ENCODE measurements around the gene SPOCK1. TPM values are rescaled to one million over a fixed set of nuclear protein-coding genes. Genes with fewer than 3 reads are reported as not detected.

The SPOCK1 gene
- total RNA-seq, 1 experiment from 2014 or later = 10.9 TPM

DNA sequence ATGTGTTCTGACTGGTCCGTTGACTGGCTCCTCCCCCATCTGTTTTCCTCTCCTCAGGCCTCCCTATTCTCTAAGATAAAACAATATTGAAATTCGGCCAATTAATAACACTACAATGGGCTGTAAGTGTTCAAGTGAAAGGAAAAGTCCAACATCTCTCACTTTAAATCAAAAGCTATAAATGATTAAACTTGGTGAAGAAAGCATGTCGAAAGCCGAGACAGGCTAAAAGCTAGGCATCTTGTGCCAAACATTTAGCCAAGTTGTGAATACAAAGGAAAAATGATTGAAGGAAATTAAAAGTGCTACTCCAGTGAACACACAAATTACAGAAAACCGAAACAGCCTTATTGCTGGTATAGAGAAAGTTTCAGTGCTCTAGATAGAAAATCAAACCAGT, 310.6 kb downstream of the SPOCK1 start:
- H3K4ac ChIP-seq (ENCODE audit: low read depth, low read length) = no peak overlapping the region
- no peak overlapping the region for H3K9ac ChIP-seq (ENCODE audit: extremely low read depth, insufficient read length, low read length)
- no peaks in the 10 kb centered on the region for H3K27me3 ChIP-seq (ENCODE audit: insufficient read depth, low read length)
- TF ChIP-seq, protein P1, sequence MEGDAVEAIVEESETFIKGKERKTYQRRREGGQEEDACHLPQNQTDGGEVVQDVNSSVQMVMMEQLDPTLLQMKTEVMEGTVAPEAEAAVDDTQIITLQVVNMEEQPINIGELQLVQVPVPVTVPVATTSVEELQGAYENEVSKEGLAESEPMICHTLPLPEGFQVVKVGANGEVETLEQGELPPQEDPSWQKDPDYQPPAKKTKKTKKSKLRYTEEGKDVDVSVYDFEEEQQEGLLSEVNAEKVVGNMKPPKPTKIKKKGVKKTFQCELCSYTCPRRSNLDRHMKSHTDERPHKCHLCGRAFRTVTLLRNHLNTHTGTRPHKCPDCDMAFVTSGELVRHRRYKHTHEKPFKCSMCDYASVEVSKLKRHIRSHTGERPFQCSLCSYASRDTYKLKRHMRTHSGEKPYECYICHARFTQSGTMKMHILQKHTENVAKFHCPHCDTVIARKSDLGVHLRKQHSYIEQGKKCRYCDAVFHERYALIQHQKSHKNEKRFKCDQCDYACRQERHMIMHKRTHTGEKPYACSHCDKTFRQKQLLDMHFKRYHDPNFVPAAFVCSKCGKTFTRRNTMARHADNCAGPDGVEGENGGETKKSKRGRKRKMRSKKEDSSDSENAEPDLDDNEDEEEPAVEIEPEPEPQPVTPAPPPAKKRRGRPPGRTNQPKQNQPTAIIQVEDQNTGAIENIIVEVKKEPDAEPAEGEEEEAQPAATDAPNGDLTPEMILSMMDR (conservative IDR thresholded peaks at IDR 0.05) = no peak
- H3K18ac ChIP-seq (ENCODE audit: insufficient read length, low read depth, low read length) = no peak overlapping the region
- H4K20me1 ChIP-seq (ENCODE audit: control insufficient read depth, insufficient read depth, insufficient read length) = no peaks in the 10 kb centered on the region
- no peaks in the 10 kb centered on the region for H3K4me1 ChIP-seq (ENCODE audit: insufficient read depth, low read length)
- no peak overlapping the region for H3K27ac Mint-ChIP-seq
- H3K27me3 Mint-ChIP-seq (ENCODE audit: low read depth) = no peaks in the 10 kb centered on the region
- no peak overlapping the region for H2BK120ac ChIP-seq (ENCODE audit: low read depth, low read length, poor library complexity, severe bottlenecking)
- H3T11ph ChIP-seq (ENCODE audit: low read length) = no peak overlapping the region
- no peaks in the 10 kb centered on the region for H3K23me2 ChIP-seq (ENCODE audit: insufficient read length, low read depth, low read length, poor library complexity, severe bottlenecking)
- H2BK12ac ChIP-seq (ENCODE audit: insufficient read length, low read depth, low read length) = no peak overlapping the region
- no peak overlapping the region for H2AK5ac ChIP-seq (ENCODE audit: insufficient read length, low read length)
- no peak for DNase-seq
- no peak overlapping the region for H4K8ac ChIP-seq (replicated peaks; ENCODE audit: insufficient read length, low read depth, low read length)
- H3K23ac ChIP-seq (ENCODE audit: insufficient read length, low read depth, low read length) = no peak overlapping the region
- H3K14ac ChIP-seq (ENCODE audit: insufficient read depth, low read length) = no peak overlapping the region
- no peaks in the 10 kb centered on the region for H3K79me2 ChIP-seq (ENCODE audit: insufficient read depth, low read length)
- H2BK5ac ChIP-seq (ENCODE audit: insufficient read length, low read length) = no peak overlapping the region
- H2BK15ac ChIP-seq (ENCODE audit: low read depth, low read length) = no peak overlapping the region
- peaks cover 6 to 13% of the 10 kb centered on the region in 2 experiments for H3K4me1 Mint-ChIP-seq
- H3K9me3 Mint-ChIP-seq = no peaks in the 10 kb centered on the region; a peak in 1 of 5 replicates
- H3K9me3 ChIP-seq (ENCODE audit: control insufficient read depth, low read depth, low read length) = no peaks in the 10 kb centered on the region
- no peak overlapping the region for H3K4me2 ChIP-seq (ENCODE audit: insufficient read depth, insufficient read length, low read length)
- no CpG with 5 or more reads among the region's 5 CpGs for WGBS (ENCODE audit: extremely low coverage, insufficient read length, low lambda C conversion rate)
- H3K27ac ChIP-seq (ENCODE audit: insufficient read length, low read depth, low read length) = no peak overlapping the region
- no peak overlapping the region for H2BK20ac ChIP-seq (ENCODE audit: low read depth, low read length, poor library complexity, severe bottlenecking)
- H3K79me1 ChIP-seq (ENCODE audit: insufficient read depth, low read depth, low read length, poor library complexity, severe bottlenecking) = no peaks in the 10 kb centered on the region
- no peak overlapping the region for H2AFZ ChIP-seq (ENCODE audit: low read length)
- no peaks in the 10 kb centered on the region; a peak in 1 of 7 replicates for H3K36me3 Mint-ChIP-seq (ENCODE audit: insufficient read depth in 1 of 3, low read depth in 3 of 3)
- no peak overlapping the region for H3K56ac ChIP-seq (ENCODE audit: insufficient read length, low read depth, low read length)
- no peak overlapping the region for H3K4me3 Mint-ChIP-seq
- no peak overlapping the region for H4K5ac ChIP-seq (ENCODE audit: insufficient read length, low read depth, low read length)
- no peak overlapping the region for H4K91ac ChIP-seq (ENCODE audit: insufficient read length, low read depth, low read length)

Measured in H9 (cell line).